Adrenal gland (tissue), 5 donors: ENCODE measurements around the gene H6PD.

Source experiments
- CTCF ChIP-seq, 6 experiments: fragments of 450-650 bp in 4 of 6; fragments of 200-600 bp in 2 of 6; sonication (generic) in 1 of 6; IDR thresholded peaks; 1 replicate in 5 of 6; 2 replicates in 1 of 6; pipeline versions ENCODE4 v1.5.1 to v1.8.0; 2016 to 2021; ENCODE audit warnings: antibody characterized with exemption in 6 of 6, mild to moderate bottlenecking in 2 of 6, moderate library complexity in 1 of 6
- POLR2A ChIP-seq, 2 donors: fragments of 450-650 bp; IDR thresholded peaks; one replicate each; pipeline ENCODE4 v1.6.1; 2017; ENCODE audit warnings: antibody characterized with exemption in 2 of 2, mild to moderate bottlenecking in 2 of 2, moderate library complexity in 1 of 2
- donor health status: DM: no; HTN: no; CAD: no.

GRCh38 chr1:9190234-9190633 lies 44.3 kb upstream of the H6PD start:
- no peak for TF ChIP-seq CTCF (IDR thresholded peaks at IDR 0.05)
- TF ChIP-seq POLR2A (IDR thresholded peaks at IDR 0.05): no peak
